Measurements from ENCODE around the gene FGF12.
"Not testable (repeated sequence)": the region's sequence is repeated elsewhere in the genome, so short reads cannot be mapped to it uniquely, and the experiment has no call there.

Gene FGF12

GRCh38 chr3:192727032-192727847 lies at the start of gene FGF12:
Gene FGF12, minus strand, starts transcription at chr3:192727541.
- in situ Hi-C loops (cut with MboI; ENCODE audit: low sequenced_read_pairs), result no loop called here

GRCh38 chr3:192774341-192774740 lies 47.0 kb upstream of the FGF12 start:
- in situ Hi-C loops (cut with MboI; ENCODE audit: low sequenced_read_pairs), result not testable (repeated sequence)

DNA sequence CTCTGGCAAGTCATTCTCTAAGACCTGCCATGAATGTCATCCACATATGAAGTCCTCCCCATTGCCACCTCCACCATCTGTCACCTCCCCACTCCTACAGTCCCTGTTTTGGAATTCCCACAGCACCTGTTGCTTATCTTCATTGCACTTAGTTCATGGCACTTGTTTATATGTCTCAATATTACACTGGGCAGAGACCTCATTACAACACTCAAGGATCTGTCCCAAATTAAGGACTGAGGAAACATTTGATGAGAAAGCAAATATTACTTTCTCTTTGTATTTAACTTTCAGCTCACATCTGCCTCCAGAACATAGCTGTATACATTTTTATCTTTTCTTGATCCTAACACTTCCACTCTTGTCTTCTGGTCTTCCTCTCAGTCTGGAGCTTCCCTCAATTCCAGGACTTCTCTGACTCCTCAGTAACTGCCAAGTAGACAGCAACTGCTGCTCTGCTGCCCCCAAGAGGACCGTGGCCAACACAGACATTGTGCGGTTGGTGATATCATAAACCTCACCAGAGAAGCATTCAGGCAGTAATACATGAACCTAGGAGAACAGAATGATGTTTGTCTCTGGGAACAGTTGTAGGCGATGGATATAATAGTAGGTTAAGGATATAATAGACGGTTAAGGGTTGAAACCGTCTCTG lies 45.0 kb upstream of the FGF12 start:
- in situ Hi-C loops (cut with MboI; ENCODE audit: low sequenced_read_pairs), result no loop called here

GRCh38 chr3:192758654-192759053 lies 31.3 kb upstream of the FGF12 start:
- in situ Hi-C loops (cut with MboI; ENCODE audit: low sequenced_read_pairs), result no loop called here

GRCh38 chr3:192751148-192751547 lies 23.8 kb upstream of the FGF12 start:
- in situ Hi-C loops (cut with MboI; ENCODE audit: low sequenced_read_pairs), result no loop called here

DNA sequence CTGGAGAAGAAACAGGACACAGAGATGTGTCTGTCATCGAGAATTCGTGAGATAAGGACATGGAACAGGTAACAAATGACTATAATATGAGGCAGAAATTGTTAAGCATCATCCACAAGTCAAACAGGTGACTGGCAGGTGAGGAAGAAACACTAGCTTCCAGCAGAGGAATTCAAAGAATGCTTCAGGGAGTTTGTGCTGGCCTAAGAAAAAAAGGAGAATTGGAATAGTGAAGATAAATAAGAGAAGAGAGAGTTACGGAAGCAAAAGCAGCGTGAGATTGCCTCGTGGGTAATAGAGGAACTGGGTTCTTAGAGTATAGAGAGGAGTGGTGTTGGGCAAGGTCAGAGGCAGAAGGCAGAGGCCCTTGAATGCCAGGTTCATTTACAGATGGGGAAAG lies 22.9 kb upstream of the FGF12 start:
- in situ Hi-C loops (cut with MboI; ENCODE audit: low sequenced_read_pairs), result no loop called here

GRCh38 chr3:192747746-192748145 lies 20.4 kb upstream of the FGF12 start:
- in situ Hi-C loops (cut with MboI; ENCODE audit: low sequenced_read_pairs), result no loop called here

DNA sequence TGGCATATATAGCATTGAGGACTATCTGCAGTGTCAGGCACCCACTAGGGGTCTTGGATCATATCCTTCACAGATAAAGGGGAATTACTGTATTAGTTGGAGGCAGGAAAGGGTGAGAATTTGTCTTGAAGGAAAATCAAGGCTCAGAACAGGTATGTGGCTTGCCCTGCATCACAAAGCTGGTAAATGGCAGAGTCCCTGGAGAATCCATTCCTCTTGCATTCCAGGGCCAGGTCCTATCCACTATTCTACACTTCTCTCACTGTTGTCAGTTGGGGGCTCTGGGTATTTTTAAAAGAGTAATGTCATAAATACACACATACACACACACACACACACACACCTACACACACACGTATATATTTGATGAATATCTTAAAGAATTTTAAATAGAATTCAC lies 19.8 kb upstream of the FGF12 start:
- in situ Hi-C loops (cut with MboI; ENCODE audit: low sequenced_read_pairs), result no loop called here

- in situ Hi-C loops (cut with MboI; ENCODE audit: low sequenced_read_pairs), result no loop called here
These were observed 17.8 kb upstream of the FGF12 start for GRCh38 chr3:192745150-192745549.

GRCh38 chr3:192744604-192745003 lies 17.3 kb upstream of the FGF12 start:
- in situ Hi-C loops (cut with MboI; ENCODE audit: low sequenced_read_pairs), result not testable (repeated sequence)

DNA sequence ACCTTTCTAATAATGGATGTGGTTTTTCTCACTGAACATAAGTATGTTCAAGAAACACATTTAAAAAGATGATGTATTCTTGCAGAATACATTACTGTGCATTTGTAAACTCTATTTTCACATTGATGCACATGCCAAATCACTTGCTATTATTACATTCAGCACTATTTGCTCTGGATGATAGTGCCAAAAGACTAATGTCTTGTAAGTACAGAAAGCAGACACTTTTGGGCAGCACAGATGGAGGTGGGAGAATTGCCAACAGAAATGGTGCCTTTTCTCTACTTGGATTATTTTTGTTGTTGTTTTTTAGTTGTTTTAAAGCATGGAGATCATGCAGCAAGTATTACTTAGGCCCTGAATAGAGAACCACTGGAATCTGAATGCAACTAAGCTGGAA lies 10.2 kb upstream of the FGF12 start:
- in situ Hi-C loops (cut with MboI; ENCODE audit: low sequenced_read_pairs), result no loop called here

DNA sequence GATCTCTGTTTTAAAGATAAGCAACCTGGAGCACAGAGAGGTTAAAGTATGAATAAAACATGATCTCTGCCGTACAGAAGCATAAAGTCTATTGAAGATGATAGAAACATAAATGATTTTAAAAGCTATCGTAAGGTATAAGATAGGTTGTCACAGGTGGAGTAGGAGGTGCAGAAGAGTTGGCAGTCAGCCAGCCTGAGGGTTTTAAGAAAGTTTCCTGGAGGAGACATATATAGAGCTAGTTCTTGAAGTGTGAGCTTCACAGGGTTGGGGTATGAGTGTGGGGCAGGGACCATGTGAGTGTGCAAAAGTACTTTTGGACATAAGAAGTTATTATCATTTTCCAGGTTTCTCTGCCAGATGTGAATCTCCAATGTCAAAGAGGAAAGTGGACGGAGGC lies 3.9 kb upstream of the FGF12 start:
- in situ Hi-C loops (cut with MboI; ENCODE audit: low sequenced_read_pairs), result no loop called here

GRCh38 chr3:192726385-192726784 lies 956 bp downstream of the FGF12 start:
- in situ Hi-C loops (cut with MboI; ENCODE audit: low sequenced_read_pairs), result no loop called here

DNA sequence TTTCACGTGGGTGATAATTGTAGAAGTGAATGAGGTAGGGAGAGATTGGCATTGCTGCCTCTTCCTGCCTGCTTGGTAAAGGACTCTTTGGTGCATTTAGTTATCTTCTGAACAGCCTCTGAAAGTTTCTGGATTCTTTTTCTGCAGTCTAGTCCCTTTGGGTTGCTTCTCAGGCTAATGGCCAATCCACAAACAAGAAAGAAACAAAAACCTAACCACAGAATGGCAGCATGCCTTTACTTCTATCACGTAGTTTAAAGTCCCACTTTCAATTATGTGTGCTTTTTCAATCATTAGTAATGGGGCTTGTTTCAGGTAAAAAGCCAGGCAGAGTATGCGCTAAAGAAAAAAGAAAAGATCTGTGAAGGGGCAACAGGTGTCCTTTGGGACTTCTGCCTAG lies 7.4 kb downstream of the FGF12 start:
- in situ Hi-C loops (cut with MboI; ENCODE audit: low sequenced_read_pairs), result no loop called here

GRCh38 chr3:192718156-192718555 lies 9.2 kb downstream of the FGF12 start:
- in situ Hi-C loops (cut with MboI; ENCODE audit: low sequenced_read_pairs), result no loop called here

- in situ Hi-C loops (cut with MboI; ENCODE audit: low sequenced_read_pairs), result no loop called here
These were observed 12.2 kb downstream of the FGF12 start for GRCh38 chr3:192715126-192715525.

DNA sequence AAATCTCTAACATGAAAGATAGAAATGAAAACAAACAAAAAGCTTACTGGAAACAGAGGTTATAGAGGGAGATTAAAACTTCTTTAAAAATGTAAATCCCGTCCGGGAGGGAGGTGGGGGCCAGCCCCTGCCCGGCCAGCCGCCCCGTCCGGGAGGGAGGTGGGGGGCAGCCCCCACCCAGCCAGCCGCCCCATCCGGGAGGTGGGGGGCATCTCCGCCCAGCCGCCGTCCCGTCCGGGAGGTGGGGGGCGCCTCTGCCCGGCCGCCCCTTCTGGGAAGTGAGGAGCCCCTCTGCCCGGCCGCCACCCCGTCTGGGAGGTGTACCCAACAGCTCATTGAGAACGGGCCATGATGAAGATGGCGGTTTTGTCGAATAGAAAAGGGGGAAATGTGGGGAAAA lies 16.2 kb downstream of the FGF12 start:
- in situ Hi-C loops (cut with MboI; ENCODE audit: low sequenced_read_pairs), result not testable (repeated sequence)

GRCh38 chr3:192710366-192710765 lies 17.0 kb downstream of the FGF12 start:
- in situ Hi-C loops (cut with MboI; ENCODE audit: low sequenced_read_pairs), result no loop called here

DNA sequence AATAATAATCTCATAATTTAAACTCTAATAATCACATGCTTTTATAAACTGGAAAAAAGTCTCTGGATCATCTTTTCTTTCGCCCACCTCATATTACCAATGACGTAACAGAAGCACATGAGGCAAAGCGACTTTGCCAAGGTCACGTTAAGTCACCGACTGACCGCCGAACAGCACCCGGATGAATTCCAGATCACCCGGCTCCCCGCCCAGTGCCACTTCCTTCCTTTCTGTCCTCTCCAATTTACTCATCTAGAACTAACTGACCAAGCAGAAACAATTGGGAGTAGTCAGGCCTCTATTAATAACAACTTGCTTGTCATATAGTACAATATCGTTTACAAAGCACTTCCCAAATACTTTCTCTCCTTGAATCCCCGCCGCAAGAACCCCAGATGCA lies 21.1 kb downstream of the FGF12 start:
- in situ Hi-C loops (cut with MboI; ENCODE audit: low sequenced_read_pairs), result no loop called here

- in situ Hi-C loops (cut with MboI; ENCODE audit: low sequenced_read_pairs), result no loop called here
These were observed 26.5 kb downstream of the FGF12 start for GRCh38 chr3:192700885-192701284.

DNA sequence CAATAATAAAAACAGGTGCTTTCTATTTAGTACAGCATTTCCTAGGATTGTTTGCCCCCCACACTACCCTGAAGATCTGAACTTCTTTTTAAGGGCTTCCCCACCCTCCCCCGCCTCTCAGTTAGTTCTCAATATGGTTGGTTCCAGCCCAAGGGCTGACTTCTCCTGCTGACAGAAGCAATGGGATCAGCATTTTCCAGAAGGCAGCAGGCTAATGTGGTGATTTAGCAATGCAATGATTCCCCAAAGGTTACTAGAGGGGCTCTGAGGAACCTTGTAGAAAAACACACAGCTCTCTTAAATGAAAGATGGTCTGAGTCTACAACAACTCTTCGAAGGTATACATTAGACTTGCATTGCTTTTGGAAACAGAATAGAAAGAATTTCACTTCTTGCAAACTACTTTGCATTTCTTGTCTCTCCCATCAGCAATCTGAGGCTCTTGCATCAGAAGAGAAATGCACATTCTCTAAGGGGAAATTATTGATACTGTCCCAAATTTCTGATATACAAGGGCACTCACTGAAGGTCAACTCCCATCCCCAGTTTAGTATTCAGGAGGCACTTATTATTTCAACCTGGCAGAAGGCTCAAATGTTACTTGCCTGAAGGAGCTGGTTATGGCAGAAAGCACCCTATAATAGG lies 30.3 kb downstream of the FGF12 start:
- in situ Hi-C loops (cut with MboI; ENCODE audit: low sequenced_read_pairs), result no loop called here

Measured in HL-60/S4 treated with phorbol 12-myristate 13-acetate at 8.2 ng/mL for 4 days and 3 days (cell line).